22Rv1 (cell line): ENCODE data around the gene UGT1A6.

Experiments used
- CTCF ChIP-seq: fragments of 450-650 bp; IDR thresholded peaks from 2 replicates; pipeline ENCODE4 v1.5.1; 2017; ENCODE audit warnings: mild to moderate bottlenecking
- ZFX ChIP-seq: fragments of 450-650 bp; IDR thresholded peaks from 2 replicates; pipeline ENCODE4 v1.6.1; 2017; ENCODE audit warnings: antibody characterized with exemption, borderline replicate concordance

- TF ChIP-seq CTCF (no peak), ZFX (no peak)
These were observed 4.3 kb upstream of the UGT1A6 start for GRCh38 chr2:233688341-233688740.
